DOHH2 (cell line): ENCODE results near the gene CERK.
"Not testable (repeated sequence)": the region's sequence is repeated elsewhere in the genome, so short reads cannot be mapped to it uniquely, and the experiment has no call there.

Source experiments
- H3F3A ChIP-seq: fragments of 200-600 bp; sonication (generic), shearing (Covaris generic); 2 replicates; pipeline ENCODE4 v1.6.0; 2016; ENCODE audit warnings: antibody characterized with exemption, mild to moderate bottlenecking; ENCODE audit not compliant: control insufficient read depth, insufficient read depth
- H3K27ac ChIP-seq: fragments of 200-600 bp; sonication (generic); 2 replicates; pipeline ENCODE4 v1.5.1; 2014; ENCODE audit warnings: low read depth, mild to moderate bottlenecking, low read length, moderate library complexity
- H3K27me3 ChIP-seq: fragments of 200-600 bp; sonication (generic); 2 replicates; pipeline ENCODE4 v1.6.1; 2014; ENCODE audit warnings: mild to moderate bottlenecking, low read length, mixed read lengths; ENCODE audit not compliant: control insufficient read depth
- H3K36me3 ChIP-seq: fragments of 200-600 bp; sonication (generic); 2 replicates; pipeline ENCODE4 v1.6.1; 2014; ENCODE audit warnings: mild to moderate bottlenecking, low read length, moderate library complexity, mixed read lengths; ENCODE audit not compliant: control insufficient read depth
- H3K4me1 ChIP-seq: fragments of 200-600 bp; sonication (generic); 2 replicates; pipeline ENCODE4 v1.6.1; 2014; ENCODE audit warnings: mild to moderate bottlenecking, low read length, mixed read lengths; ENCODE audit not compliant: control insufficient read depth
- H3K4me2 ChIP-seq: fragments of 200-600 bp; sonication (generic); 2 replicates; pipeline ENCODE4 v1.6.0; 2014; ENCODE audit warnings: mild to moderate bottlenecking, low read length, moderate library complexity
- H3K4me3 ChIP-seq: fragments of 200-600 bp; sonication (generic); 2 replicates; pipeline ENCODE4 v1.5.1; 2014; ENCODE audit warnings: mild to moderate bottlenecking, low read length, mixed read lengths
- H3K79me2 ChIP-seq: fragments of 200-600 bp; sonication (generic); 2 replicates; pipeline ENCODE4 v1.6.1; 2014; ENCODE audit warnings: mild to moderate bottlenecking, low read length, mixed read lengths; ENCODE audit not compliant: control insufficient read depth
- H3K9me2 ChIP-seq: fragments of 200-600 bp; sonication (generic); replicated peaks from 2 replicates; pipeline ENCODE4 v1.6.1; 2014; ENCODE audit warnings: mild to moderate bottlenecking, low read length, mixed read lengths; ENCODE audit not compliant: control insufficient read depth
- H3K9me3 ChIP-seq: fragments of 200-600 bp; sonication (generic); 2 replicates; pipeline ENCODE4 v1.6.1; 2014; ENCODE audit warnings: antibody characterized with exemption, low read length, mixed read lengths; ENCODE audit not compliant: control insufficient read depth, insufficient read depth
- H4K20me1 ChIP-seq: fragments of 200-600 bp; sonication (generic); 2 replicates; pipeline ENCODE4 v1.6.0; 2014; ENCODE audit warnings: low read depth, mild to moderate bottlenecking, antibody characterized with exemption, low read length, moderate library complexity; ENCODE audit not compliant: control insufficient read depth, insufficient read depth
- CTCF ChIP-seq: fragments of 200-600 bp; sonication (generic); IDR thresholded peaks from one replicate; pipeline ENCODE4 v1.5.1; 2014; ENCODE audit warnings: antibody characterized with exemption, mild to moderate bottlenecking, low read depth, low read length; ENCODE audit not compliant: poor library complexity, severe bottlenecking
- EZH2phosphoT487 ChIP-seq: fragments of 200-600 bp; sonication (generic); IDR thresholded peaks from 2 replicates; pipeline ENCODE4 v1.6.1; 2017; ENCODE audit warnings: borderline replicate concordance, mild to moderate bottlenecking, antibody characterized with exemption, low read length, moderate library complexity, mixed read lengths

CERK gene

GRCh38 chr22:46646531-46647215 is 91.4 kb downstream of the CERK start:
- Histone ChIP-seq H3K4me3 (no peak overlapping the region), H3K9me2 (no peaks in the 10 kb centered on the region), H3K27ac (no peak overlapping the region), H3K79me2 (no peaks in the 10 kb centered on the region; the same call in 1 of the 2 replicates), H4K20me1 (no peaks in the 10 kb centered on the region), H3F3A (no peaks in the 10 kb centered on the region), H3K4me2 (no peak overlapping the region), H3K27me3 (no peaks in the 10 kb centered on the region), H3K36me3 (no peaks in the 10 kb centered on the region), H3K4me1 (no peaks in the 10 kb centered on the region), H3K9me3 (no peaks in the 10 kb centered on the region)
- TF ChIP-seq EZH2phosphoT487 (no peak), CTCF (no peak)

GRCh38 chr22:46642840-46643480 is 95.1 kb downstream of the CERK start:
- not testable (repeated sequence) for H4K20me1 ChIP-seq, H3K4me3 ChIP-seq, H3K27ac ChIP-seq, H3K9me3 ChIP-seq, H3K4me2 ChIP-seq, H3K4me1 ChIP-seq, H3K36me3 ChIP-seq, H3F3A ChIP-seq, H3K79me2 ChIP-seq, H3K27me3 ChIP-seq, H3K9me2 ChIP-seq

GRCh38 chr22:46641811-46642266 is 96.2 kb downstream of the CERK start:
- no peak overlapping the region for H3K4me3 ChIP-seq
- no peaks in the 10 kb centered on the region for H3F3A ChIP-seq
- H3K9me2 ChIP-seq, result no peaks in the 10 kb centered on the region
- no peaks in the 10 kb centered on the region for H3K27me3 ChIP-seq
- no peaks in the 10 kb centered on the region; the same call in 1 of the 2 replicates for H4K20me1 ChIP-seq
- no peak for TF ChIP-seq EZH2phosphoT487
- no peaks in the 10 kb centered on the region; the same call in 1 of the 2 replicates for H3K79me2 ChIP-seq
- H3K36me3 ChIP-seq, result no peaks in the 10 kb centered on the region
- H3K27ac ChIP-seq, result no peak overlapping the region
- H3K4me2 ChIP-seq, result no peak overlapping the region
- H3K9me3 ChIP-seq, result no peaks in the 10 kb centered on the region
- H3K4me1 ChIP-seq, result no peaks in the 10 kb centered on the region

GRCh38 chr22:46640293-46641055 is 97.6 kb downstream of the CERK start:
- H3K4me1 ChIP-seq, result no peaks in the 10 kb centered on the region
- no peak overlapping the region for H3K4me2 ChIP-seq
- TF ChIP-seq CTCF, result no peak
- no peaks in the 10 kb centered on the region for H3K9me3 ChIP-seq
- no peak overlapping the region for H3K27ac ChIP-seq
- H3K27me3 ChIP-seq, result no peaks in the 10 kb centered on the region
- H3K4me3 ChIP-seq, result no peak overlapping the region
- H4K20me1 ChIP-seq, result no peaks in the 10 kb centered on the region; the same call in 1 of the 2 replicates
- no peaks in the 10 kb centered on the region for H3K9me2 ChIP-seq
- no peaks in the 10 kb centered on the region; the same call in 1 of the 2 replicates for H3K79me2 ChIP-seq
- no peaks in the 10 kb centered on the region for H3F3A ChIP-seq
- H3K36me3 ChIP-seq, result no peaks in the 10 kb centered on the region
